Measurements from ENCODE around the gene ELMO3.

Gene ELMO3

GRCh38 chr16:67193536-67193935, 5.4 kb upstream of the ELMO3 start:
- Histone ChIP-seq H3K27ac (ENCODE audit: extremely low read depth, low read depth, low read length) (no peak overlapping the region), H3K4me3 (ENCODE audit: low read depth, low read length) (no peak overlapping the region), H3K36me3 (ENCODE audit: control insufficient read depth in 2 of 2, insufficient read depth in 1 of 2, low read length in 2 of 2) (peaks cover 7 to 58% of the 10 kb centered on the region in 2 experiments; a peak in 2 of 3 replicates), H3K9me3 (ENCODE audit: control insufficient read depth, insufficient read depth, low read depth, low read length) (no peaks in the 10 kb centered on the region), H3K4me1 (ENCODE audit: control insufficient read depth, insufficient read depth, low read length) (peaks cover 7% of the 10 kb centered on the region)
- POLR2A ChIA-PET = interaction anchor here (1.3 to 1.7 kb wide), 4 partner anchors 8 to 17 kb away, joined by 4 to 5 read pairs (median 4); no protein-coding TSS in a partner anchor
- TF ChIP-seq ZNF785 (tag by site-specific recombination; IDR thresholded peaks at IDR 0.05) (no peak), ZNF138 (tag by site-specific recombination; IDR thresholded peaks at IDR 0.05; ENCODE audit: borderline replicate concordance) (no peak), HOXD13 (CRISPR knock-in tag; IDR thresholded peaks at IDR 0.05; ENCODE audit: borderline replicate concordance) (no peak), REST (tag by site-specific recombination; IDR thresholded peaks at IDR 0.05) (no peak), ZBTB44 (tag by site-specific recombination; IDR thresholded peaks at IDR 0.05) (no peak), SCRT2 (tag by site-specific recombination; IDR thresholded peaks at IDR 0.05) (no peak), ZNF692 (tag by site-specific recombination; IDR thresholded peaks at IDR 0.05) (no peak), ZNF560 (tag by site-specific recombination; IDR thresholded peaks at IDR 0.05; ENCODE audit: borderline replicate concordance) (no peak), ZNF596 (tag by site-specific recombination; IDR thresholded peaks at IDR 0.05) (no peak)
- CTCF ChIA-PET = interaction anchor here (1.5 to 1.6 kb wide), 2 partner anchors 53 to 67 kb away, joined by 3 to 6 read pairs; no protein-coding TSS in a partner anchor

- Histone ChIP-seq H3K27ac (ENCODE audit: extremely low read depth, low read depth, low read length) (no peak overlapping the region), H3K9me3 (ENCODE audit: control insufficient read depth, insufficient read depth, low read depth, low read length) (no peaks in the 10 kb centered on the region), H3K36me3 (ENCODE audit: control insufficient read depth in 2 of 2, insufficient read depth in 1 of 2, low read length in 2 of 2) (peaks cover 7 to 63% of the 10 kb centered on the region in 2 experiments; a peak in 2 of 3 replicates), H3K4me3 (ENCODE audit: low read depth, low read length) (no peak overlapping the region), H3K4me1 (ENCODE audit: control insufficient read depth, insufficient read depth, low read length) (peaks cover 7% of the 10 kb centered on the region)
- ChIA-PET CTCF (interaction anchor here (0.7 kb wide), 1 partner anchor 176 kb away, joined by 3 read pairs; no protein-coding TSS in a partner anchor), POLR2A (interaction anchor here (1.3 to 1.4 kb wide), 2 partner anchors 10 to 14 kb away, joined by 3 to 4 read pairs; no protein-coding TSS in a partner anchor)
- no peak for TF ChIP-seq ZXDB (tag by site-specific recombination; IDR thresholded peaks at IDR 0.05)
- peak; percentile 50; the same call in 1 of the 2 replicates for TF ChIP-seq KLF1 (tag by site-specific recombination; IDR thresholded peaks at IDR 0.05)
- no peak for TF ChIP-seq ZNF704 (tag by site-specific recombination; IDR thresholded peaks at IDR 0.05)
Observed at GRCh38 chr16:67194260-67194659, 4.7 kb upstream of the ELMO3 start.

- POLR2A ChIA-PET = interaction anchor here (0.9 kb wide), 1 partner anchor 13 kb away, joined by 3 read pairs; no protein-coding TSS in a partner anchor
- Histone ChIP-seq H3K4me1 (ENCODE audit: control insufficient read depth, insufficient read depth, low read length) (peaks cover 7% of the 10 kb centered on the region), H3K36me3 (ENCODE audit: control insufficient read depth in 2 of 2, insufficient read depth in 1 of 2, low read length in 2 of 2) (peaks cover 7 to 72% of the 10 kb centered on the region in 2 experiments; a peak in 2 of 3 replicates), H3K4me3 (ENCODE audit: low read depth, low read length) (no peak overlapping the region), H3K9me3 (ENCODE audit: control insufficient read depth, insufficient read depth, low read depth, low read length) (no peaks in the 10 kb centered on the region), H3K27ac (ENCODE audit: extremely low read depth, low read depth, low read length) (no peak overlapping the region)
- no peak for TF ChIP-seq ZNF747 (tag by site-specific recombination; IDR thresholded peaks at IDR 0.05)
- no peak for TF ChIP-seq ZNF248 (tag by site-specific recombination; IDR thresholded peaks at IDR 0.05)
- TF ChIP-seq ZNF510 (tag by site-specific recombination; IDR thresholded peaks at IDR 0.05; ENCODE audit: insufficient replicate concordance) = no peak
- peak; percentile 45; the same call in 1 of the 2 replicates for TF ChIP-seq GLIS1 (tag by site-specific recombination; IDR thresholded peaks at IDR 0.05)
- CTCF ChIA-PET = interaction anchor here (1.5 kb wide), 1 partner anchor 31 kb away, joined by 4 read pairs; the partner anchor contains the start of gene TMEM208
Observed at GRCh38 chr16:67195676-67196075, 3.3 kb upstream of the ELMO3 start.
